Hepatocyte (in vitro differentiated cells): ENCODE data around the gene IRF2BPL. TPM values are rescaled to one million over a fixed set of nuclear protein-coding genes. Genes with fewer than 3 reads are reported as not detected.
A peak's percentile ranks its signal among the peaks of the same experiment; 100 is the strongest.

Experiments
- DNase-seq: peaks from one replicate; pipeline ENCODE4 v3.0.0-alpha.2; 2016; ENCODE audit warnings: low spot score
- H2AFZ ChIP-seq: fragments of 200-600 bp; sonication (generic); 2 replicates; pipeline ENCODE4 v1.6.0; 2016; ENCODE audit warnings: antibody characterized with exemption, mild to moderate bottlenecking
- H3K27ac ChIP-seq: fragments of 200-600 bp; sonication (generic); 2 replicates; pipeline ENCODE4 v1.5.1; 2016; ENCODE audit warnings: mild to moderate bottlenecking
- H3K27me3 ChIP-seq: fragments of 200-600 bp; sonication (generic); 2 replicates; pipeline ENCODE4 v1.6.1; 2016
- H3K36me3 ChIP-seq: fragments of 200-600 bp; sonication (generic); replicated peaks from 2 replicates; pipeline ENCODE4 v1.5.1; 2016; ENCODE audit warnings: low read depth; ENCODE audit not compliant: insufficient read depth
- H3K4me1 ChIP-seq: fragments of 200-600 bp; sonication (generic); 2 replicates; pipeline ENCODE4 v1.5.1; 2016; ENCODE audit warnings: mild to moderate bottlenecking, moderate library complexity; ENCODE audit not compliant: insufficient read depth
- H3K4me2 ChIP-seq: fragments of 200-600 bp; sonication (generic); 2 replicates; pipeline ENCODE4 v1.6.0; 2016
- H3K4me3 ChIP-seq: fragments of 200-600 bp; sonication (generic); 2 replicates; pipeline ENCODE4 v1.5.1; 2016; ENCODE audit warnings: mild to moderate bottlenecking
- H3K79me2 ChIP-seq: fragments of 200-600 bp; sonication (generic); 2 replicates; pipeline ENCODE4 v1.6.0; 2017; ENCODE audit warnings: mild to moderate bottlenecking
- H3K9me2 ChIP-seq: fragments of 200-600 bp; sonication (generic); replicated peaks from 2 replicates; pipeline ENCODE4 v1.6.0; 2017; ENCODE audit warnings: mild to moderate bottlenecking; ENCODE audit not compliant: insufficient read depth
- H3K9me3 ChIP-seq: fragments of 200-600 bp; sonication (generic); 2 replicates; pipeline ENCODE4 v1.5.1; 2016; ENCODE audit warnings: low read depth, mild to moderate bottlenecking
- H4K20me1 ChIP-seq: fragments of 200-600 bp; sonication (generic); 2 replicates; pipeline ENCODE4 v1.6.0; 2016; ENCODE audit warnings: mild to moderate bottlenecking; ENCODE audit not compliant: insufficient read depth, poor library complexity, severe bottlenecking
- CTCF ChIP-seq: fragments of 200-600 bp; sonication (generic); IDR thresholded peaks from 2 replicates; pipeline ENCODE4 v1.5.1; 2016; ENCODE audit warnings: antibody characterized with exemption, mild to moderate bottlenecking; ENCODE audit not compliant: poor library complexity
- EZH2 ChIP-seq: fragments of 200-600 bp; sonication (generic); IDR thresholded peaks from 2 replicates; pipeline ENCODE4 v1.6.1; 2016; ENCODE audit warnings: antibody characterized with exemption, mild to moderate bottlenecking, borderline replicate concordance
- EZH2phosphoT487 ChIP-seq: fragments of 200-600 bp; sonication (generic); IDR thresholded peaks from one replicate; pipeline ENCODE4 v1.6.1; 2018; ENCODE audit warnings: antibody characterized with exemption, mild to moderate bottlenecking, low read depth, moderate library complexity; ENCODE audit not compliant: unreplicated experiment, severe bottlenecking
- WGBS: methylation state at CpG from one replicate; pipeline ENCODE4 v1.1.6; 2016; ENCODE audit warnings: low lambda C conversion rate; ENCODE audit errors: missing lambda C conversion rate; 5-methylcytosine and 5-hydroxymethylcytosine counted together
- polyA plus RNA-seq: library from polyadenylated mRNA; unstranded; fragments of >200 nt; fragmentation: Nextera tagmentation; extraction: Ambion mirVana; gene quantifications from 2 replicates; pipeline ENCODE4 v1.2.1, GENCODE V29; 2016
- total RNA-seq: library from RNA; depleted of rRNA; stranded (reverse); fragments of >200 nt; gene quantifications from 2 replicates; pipeline ENCODE4 v1.2.3, GENCODE V29; 2014

The IRF2BPL gene
- total and polyA plus RNA-seq, 2 experiments from 2014 or later: 34.5 to 52.1 TPM

GRCh38 chr14:77032844-77033621 is 4.5 kb upstream of the IRF2BPL start:
- H3K4me3 ChIP-seq: peak overlapping the region; percentile 11
- H4K20me1 ChIP-seq: no peaks in the 10 kb centered on the region
- H3K9me3 ChIP-seq: no peaks in the 10 kb centered on the region
- no peaks in the 10 kb centered on the region for H3K27me3 ChIP-seq
- H3K79me2 ChIP-seq: peaks cover 8% of the 10 kb centered on the region
- peak overlapping the region; percentile 96 for H3K27ac ChIP-seq
- H3K4me1 ChIP-seq: peaks cover 56% of the 10 kb centered on the region
- TF ChIP-seq CTCF (peak; percentile 33), EZH2 (no peak), EZH2phosphoT487 (no peak)
- WGBS: 5% methylated on average over 47 of the region's 50 CpGs
- peak overlapping the region; percentile 9 for H2AFZ ChIP-seq
- DNase-seq: peak; percentile 95
- H3K4me2 ChIP-seq: peak overlapping the region; percentile 82
- no peaks in the 10 kb centered on the region for H3K9me2 ChIP-seq
- H3K36me3 ChIP-seq: no peaks in the 10 kb centered on the region

GRCh38 chr14:77032491-77032843 is 4.0 kb upstream of the IRF2BPL start:
- H4K20me1 ChIP-seq: no peaks in the 10 kb centered on the region
- H3K9me3 ChIP-seq: no peaks in the 10 kb centered on the region
- H3K36me3 ChIP-seq: no peaks in the 10 kb centered on the region
- H3K9me2 ChIP-seq: no peaks in the 10 kb centered on the region
- WGBS: 48% methylated on average over 12 of the region's 12 CpGs
- no peak overlapping the region for H3K4me3 ChIP-seq
- H3K27me3 ChIP-seq: no peaks in the 10 kb centered on the region
- H3K4me2 ChIP-seq: peak overlapping the region; percentile 82
- H3K27ac ChIP-seq: peak overlapping the region; percentile 96
- DNase-seq: no peak
- H2AFZ ChIP-seq: peak overlapping the region; percentile 9
- peaks cover 50% of the 10 kb centered on the region for H3K4me1 ChIP-seq
- no peak for TF ChIP-seq EZH2
- TF ChIP-seq CTCF: no peak
- TF ChIP-seq EZH2phosphoT487: no peak
- peaks cover 13% of the 10 kb centered on the region for H3K79me2 ChIP-seq

- peak overlapping the region; percentile 96 for H3K27ac ChIP-seq
- 36% methylated on average over 8 of the region's 8 CpGs for WGBS
- TF ChIP-seq CTCF: no peak
- no peak for TF ChIP-seq EZH2phosphoT487
- no peak for TF ChIP-seq EZH2
- no peaks in the 10 kb centered on the region for H3K27me3 ChIP-seq
- no peak overlapping the region for H2AFZ ChIP-seq
- no peaks in the 10 kb centered on the region for H3K9me2 ChIP-seq
- H3K4me2 ChIP-seq: peak overlapping the region; percentile 82
- DNase-seq: peak; percentile 64
- no peak overlapping the region for H3K4me3 ChIP-seq
- H3K36me3 ChIP-seq: no peaks in the 10 kb centered on the region
- H3K9me3 ChIP-seq: no peaks in the 10 kb centered on the region
- H3K4me1 ChIP-seq: peaks cover 45% of the 10 kb centered on the region
- H4K20me1 ChIP-seq: peaks cover under 1% of the 10 kb centered on the region
- H3K79me2 ChIP-seq: peaks cover 19% of the 10 kb centered on the region
Observed at GRCh38 chr14:77031759-77032490, 3.4 kb upstream of the IRF2BPL start.
